ENCODE measurements around the gene GPC3. TPM values are rescaled to one million over a fixed set of nuclear protein-coding genes. Genes with fewer than 3 reads are reported as not detected.

The GPC3 gene
- total RNA-seq, 1 experiment from 2014 or later: 0.98 TPM

DNA sequence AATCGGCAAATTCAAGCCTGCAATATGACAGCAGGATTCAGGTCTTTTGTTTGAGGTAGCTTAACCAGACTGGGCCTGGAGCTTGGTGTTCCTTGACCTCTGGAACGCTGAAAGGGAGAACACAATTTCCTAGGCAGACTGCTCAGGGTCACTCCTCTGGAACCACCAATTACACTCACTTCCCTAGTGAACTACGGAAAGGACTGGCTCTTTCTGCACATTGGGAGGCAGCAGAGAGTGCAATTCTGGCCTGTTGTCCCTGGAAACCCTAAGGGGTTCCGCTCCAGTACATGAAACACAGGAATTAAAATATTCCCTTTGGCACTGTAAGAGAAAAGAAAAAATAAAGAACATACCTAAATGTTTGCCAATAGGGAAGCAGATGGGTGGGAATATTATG lies 58.6 kb downstream of the GPC3 start:
- H3K27me3 ChIP-seq (ENCODE audit: insufficient read depth, low read length): no peaks in the 10 kb centered on the region
- no peak overlapping the region for H3K4me2 ChIP-seq (ENCODE audit: low read length)
- H3K4me3 ChIP-seq (replicated peaks in 1 of 2; ENCODE audit: low read depth in 1 of 2, low read length in 2 of 2): no peak overlapping the region
- no peak overlapping the region for H3K27ac ChIP-seq (ENCODE audit: low read depth, low read length)
- no peaks in the 10 kb centered on the region for H3K79me2 ChIP-seq (ENCODE audit: insufficient read depth, low read length)
- intact Hi-C loops (cut with micrococcal nuclease): no loop called here
- POLR2A ChIA-PET: no interaction called here
- H2AFZ ChIP-seq (ENCODE audit: low read depth, low read length, poor library complexity, severe bottlenecking): no peak overlapping the region
- no peaks in the 10 kb centered on the region for H3K4me1 ChIP-seq (ENCODE audit: control insufficient read depth in 1 of 2, insufficient read depth in 2 of 2, low read length in 2 of 2)
- H3K9me3 ChIP-seq (ENCODE audit: control insufficient read depth in 1 of 2, insufficient read depth in 1 of 2, low read depth in 1 of 2, low read length in 2 of 2): no peaks in the 10 kb centered on the region
- TF ChIP-seq JUND (IDR thresholded peaks at IDR 0.05) (no peak), ZFX (IDR thresholded peaks at IDR 0.05) (no peak), FOSL1 (IDR thresholded peaks at IDR 0.05; ENCODE audit: low read depth) (no peak), EZH2 (IDR thresholded peaks at IDR 0.05) (no peak), POLR2A (IDR thresholded peaks at IDR 0.05; ENCODE audit: borderline replicate concordance, extremely low read depth, insufficient read depth, insufficient read length) (no peak), ELF1 (IDR thresholded peaks at IDR 0.05; ENCODE audit: borderline replicate concordance, low read depth) (no peak), POLR2AphosphoS5 (IDR thresholded peaks at IDR 0.05; ENCODE audit: low read depth, low read length) (no peak)
- TF ChIP-seq, protein P1, sequence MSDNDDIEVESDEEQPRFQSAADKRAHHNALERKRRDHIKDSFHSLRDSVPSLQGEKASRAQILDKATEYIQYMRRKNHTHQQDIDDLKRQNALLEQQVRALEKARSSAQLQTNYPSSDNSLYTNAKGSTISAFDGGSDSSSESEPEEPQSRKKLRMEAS (IDR thresholded peaks at IDR 0.05): no peak
- TF ChIP-seq, protein P2, sequence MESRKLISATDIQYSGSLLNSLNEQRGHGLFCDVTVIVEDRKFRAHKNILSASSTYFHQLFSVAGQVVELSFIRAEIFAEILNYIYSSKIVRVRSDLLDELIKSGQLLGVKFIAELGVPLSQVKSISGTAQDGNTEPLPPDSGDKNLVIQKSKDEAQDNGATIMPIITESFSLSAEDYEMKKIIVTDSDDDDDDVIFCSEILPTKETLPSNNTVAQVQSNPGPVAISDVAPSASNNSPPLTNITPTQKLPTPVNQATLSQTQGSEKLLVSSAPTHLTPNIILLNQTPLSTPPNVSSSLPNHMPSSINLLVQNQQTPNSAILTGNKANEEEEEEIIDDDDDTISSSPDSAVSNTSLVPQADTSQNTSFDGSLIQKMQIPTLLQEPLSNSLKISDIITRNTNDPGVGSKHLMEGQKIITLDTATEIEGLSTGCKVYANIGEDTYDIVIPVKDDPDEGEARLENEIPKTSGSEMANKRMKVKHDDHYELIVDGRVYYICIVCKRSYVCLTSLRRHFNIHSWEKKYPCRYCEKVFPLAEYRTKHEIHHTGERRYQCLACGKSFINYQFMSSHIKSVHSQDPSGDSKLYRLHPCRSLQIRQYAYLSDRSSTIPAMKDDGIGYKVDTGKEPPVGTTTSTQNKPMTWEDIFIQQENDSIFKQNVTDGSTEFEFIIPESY (IDR thresholded peaks at IDR 0.05; ENCODE audit: extremely low read depth, insufficient replicate concordance, low read length): no peak
- no peak overlapping the region for H3K9ac ChIP-seq (ENCODE audit: low read length)
- H3K36me3 ChIP-seq (ENCODE audit: control insufficient read depth in 1 of 2, insufficient read depth in 2 of 2, low read length in 2 of 2): no peaks in the 10 kb centered on the region
- RAD21 ChIA-PET (ENCODE audit: low non-redundant PET in 1 of 2, low total read pairs in 2 of 2, uncharacterized antibody in 2 of 2, unreplicated experiment in 2 of 2): no interaction called here
- no peak for DNase-seq (ENCODE audit: low read depth, low spot score)
- no peaks in the 10 kb centered on the region for H3K9me2 ChIP-seq (ENCODE audit: insufficient read depth)
- CTCF ChIA-PET: no interaction called here
- BruUV-seq (replicated peaks): no TSS peak
- no peaks in the 10 kb centered on the region for H4K20me1 ChIP-seq (ENCODE audit: insufficient read depth)
- no peak for ATAC-seq

DNA sequence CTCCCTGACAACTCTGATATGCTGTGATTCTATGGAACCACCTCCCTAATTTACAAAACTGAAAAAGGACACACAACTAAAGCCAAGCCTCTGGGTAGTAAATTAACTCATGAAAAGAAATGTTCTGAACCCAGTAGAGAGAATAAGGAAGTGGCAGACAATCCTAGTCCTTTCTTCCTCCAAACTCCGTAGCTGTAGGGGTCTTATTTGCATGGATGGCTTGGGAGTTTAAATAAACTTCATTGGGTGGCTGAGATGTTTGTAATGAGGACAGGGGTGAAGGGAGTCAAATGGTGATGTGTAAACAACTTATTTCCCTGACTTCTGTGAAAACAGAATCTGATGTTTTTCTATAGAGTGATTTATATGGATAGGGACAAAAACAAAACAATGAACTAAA lies 59.3 kb downstream of the GPC3 start:
- no peaks in the 10 kb centered on the region for H3K4me1 ChIP-seq (ENCODE audit: control insufficient read depth in 1 of 2, insufficient read depth in 2 of 2, low read length in 2 of 2)
- H3K4me2 ChIP-seq (ENCODE audit: low read length): no peak overlapping the region
- intact Hi-C loops (cut with micrococcal nuclease): no loop called here
- no peak overlapping the region for H3K27ac ChIP-seq (ENCODE audit: low read depth, low read length)
- H3K4me3 ChIP-seq (replicated peaks in 1 of 2; ENCODE audit: low read depth in 1 of 2, low read length in 2 of 2): no peak overlapping the region
- POLR2A ChIA-PET: no interaction called here
- CTCF ChIA-PET: no interaction called here
- no peaks in the 10 kb centered on the region for H3K79me2 ChIP-seq (ENCODE audit: insufficient read depth, low read length)
- BruUV-seq (replicated peaks): no TSS peak
- RAD21 ChIA-PET (ENCODE audit: low non-redundant PET in 1 of 2, low total read pairs in 2 of 2, uncharacterized antibody in 2 of 2, unreplicated experiment in 2 of 2): no interaction called here
- no peak for DNase-seq (ENCODE audit: low read depth, low spot score)
- no peaks in the 10 kb centered on the region for H4K20me1 ChIP-seq (ENCODE audit: insufficient read depth)
- H3K9ac ChIP-seq (ENCODE audit: low read length): no peak overlapping the region
- no peaks in the 10 kb centered on the region for H3K36me3 ChIP-seq (ENCODE audit: control insufficient read depth in 1 of 2, insufficient read depth in 2 of 2, low read length in 2 of 2)
- H3K9me2 ChIP-seq (ENCODE audit: insufficient read depth): no peaks in the 10 kb centered on the region
- H2AFZ ChIP-seq (ENCODE audit: low read depth, low read length, poor library complexity, severe bottlenecking): no peak overlapping the region
- no peaks in the 10 kb centered on the region for H3K9me3 ChIP-seq (ENCODE audit: control insufficient read depth in 1 of 2, insufficient read depth in 1 of 2, low read depth in 1 of 2, low read length in 2 of 2)
- no peaks in the 10 kb centered on the region for H3K27me3 ChIP-seq (ENCODE audit: insufficient read depth, low read length)
- no peak for ATAC-seq
- TF ChIP-seq SRF (IDR thresholded peaks at IDR 0.05; ENCODE audit: low read depth) (no peak), JUND (IDR thresholded peaks at IDR 0.05) (no peak), SP1 (IDR thresholded peaks at IDR 0.05; ENCODE audit: low read depth) (no peak), TCF7L2 (IDR thresholded peaks at IDR 0.05; ENCODE audit: borderline replicate concordance, extremely low read depth, insufficient read depth, insufficient read length) (no peak)
- TF ChIP-seq, protein P2 (IDR thresholded peaks at IDR 0.05; ENCODE audit: extremely low read depth, insufficient replicate concordance, low read length): no peak
